Measurements from ENCODE around the gene METTL26.

Gene METTL26

GRCh38 chr16:624526-625070 is 11.5 kb downstream of the METTL26 start:
- H3K4me3 ChIP-seq (ENCODE audit: control insufficient read depth, low read depth, low read length), result no peak overlapping the region
- no peak for TF ChIP-seq CTCF (conservative IDR thresholded peaks at IDR 0.05; ENCODE audit: control insufficient read depth, insufficient read depth, low read depth, low read length)
- no peak for DNase-seq (ENCODE audit: low read depth)

- H3K4me3 ChIP-seq (ENCODE audit: control insufficient read depth, low read depth, low read length), result no peak overlapping the region
- DNase-seq (ENCODE audit: low read depth), result no peak
- no peak for TF ChIP-seq CTCF (conservative IDR thresholded peaks at IDR 0.05; ENCODE audit: control insufficient read depth, insufficient read depth, low read depth, low read length)
Observed at GRCh38 chr16:622920-623280, 13.2 kb downstream of the METTL26 start.

GRCh38 chr16:621526-622105 is 14.5 kb downstream of the METTL26 start:
- peak; percentile 33 for DNase-seq (ENCODE audit: low read depth)
- no peak overlapping the region for H3K4me3 ChIP-seq (ENCODE audit: control insufficient read depth, low read depth, low read length)
- TF ChIP-seq CTCF (conservative IDR thresholded peaks at IDR 0.05; ENCODE audit: control insufficient read depth, insufficient read depth, low read depth, low read length), result no peak

GRCh38 chr16:620700-621525 is 15.2 kb downstream of the METTL26 start:
- no peak for TF ChIP-seq CTCF (conservative IDR thresholded peaks at IDR 0.05; ENCODE audit: control insufficient read depth, insufficient read depth, low read depth, low read length)
- no peak overlapping the region for H3K4me3 ChIP-seq (ENCODE audit: control insufficient read depth, low read depth, low read length)
- no peak for DNase-seq (ENCODE audit: low read depth)

- TF ChIP-seq CTCF (conservative IDR thresholded peaks at IDR 0.05; ENCODE audit: control insufficient read depth, insufficient read depth, low read depth, low read length), result no peak
- DNase-seq (ENCODE audit: low read depth), result no peak
Observed at GRCh38 chr16:619476-620100, 16.5 kb downstream of the METTL26 start.

GRCh38 chr16:617855-618254 is 18.2 kb downstream of the METTL26 start:
- no peak overlapping the region for H3K4me3 ChIP-seq (ENCODE audit: control insufficient read depth, low read depth, low read length)
- no peak for DNase-seq (ENCODE audit: low read depth)
- no peak for TF ChIP-seq CTCF (conservative IDR thresholded peaks at IDR 0.05; ENCODE audit: control insufficient read depth, insufficient read depth, low read depth, low read length)

More at GRCh38 chr16:619476-620100, 16.5 kb downstream of the METTL26 start:
- H3K4me3 ChIP-seq (ENCODE audit: control insufficient read depth, low read depth, low read length), result no peak overlapping the region
